Measurements from ENCODE around the gene EML1. TPM values are rescaled to one million over a fixed set of nuclear protein-coding genes. Genes with fewer than 3 reads are reported as not detected.

The EML1 gene
- total and polyA plus RNA-seq, 7 experiments from 2014 or later, result not detected

DNA sequence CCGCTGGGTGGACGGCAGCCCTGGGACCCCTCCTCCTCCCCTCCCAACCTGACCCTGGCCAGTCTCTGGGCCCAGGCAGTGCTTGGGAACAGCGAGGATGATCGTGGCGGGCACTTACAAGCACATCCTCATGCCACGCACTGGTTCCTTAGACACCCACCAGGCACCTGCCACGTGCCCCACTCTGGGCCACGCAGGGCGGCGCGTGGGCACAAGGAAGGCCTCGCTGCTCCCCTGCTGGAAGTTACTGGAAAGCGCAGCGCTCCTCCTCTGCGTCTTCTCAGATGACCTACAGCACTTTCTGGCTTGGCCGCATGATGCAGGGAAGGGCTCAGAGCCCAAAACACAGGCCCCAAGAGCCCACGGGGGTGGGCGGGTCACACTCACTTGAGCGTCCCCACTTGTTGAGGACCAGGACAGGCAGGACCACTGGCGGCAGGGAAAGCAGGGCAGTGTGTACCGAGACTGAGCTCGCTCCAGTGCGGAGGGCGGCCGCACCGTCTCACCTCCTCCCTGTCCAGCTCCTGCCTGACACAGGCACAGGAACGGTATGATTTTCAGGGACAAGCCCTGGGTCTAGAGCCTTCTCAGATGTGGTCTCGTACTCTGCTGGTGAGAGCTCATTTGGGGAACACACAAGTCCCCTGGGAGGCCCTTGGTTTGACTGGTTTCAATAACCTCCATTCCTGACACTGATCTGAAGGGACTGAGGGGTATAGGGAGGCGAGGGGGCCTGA, 143.7 kb downstream of the EML1 start:
- Mint-ChIP-seq H3K36me3 (no peaks in the 10 kb centered on the region), H3K27me3 (peaks cover 0 to 6% (median under 1%) of the 10 kb centered on the region in 5 donors), H3K4me3 (no peak overlapping the region), H3K4me1 (no peaks in the 10 kb centered on the region), H3K27ac (no peak overlapping the region), H3K9me3 (no peaks in the 10 kb centered on the region)
- Histone ChIP-seq H3K27ac (ENCODE audit: low read depth, low read length) (no peak overlapping the region), H3K36me3 (ENCODE audit: control insufficient read depth in 2 of 3, insufficient read depth in 3 of 3, low read length in 3 of 3) (no peaks in the 10 kb centered on the region), H3K4me1 (ENCODE audit: control insufficient read depth in 2 of 2, insufficient read depth in 2 of 2, low read length in 2 of 2) (no peaks in the 10 kb centered on the region), H3K9me3 (ENCODE audit: control insufficient read depth in 2 of 3, low read length in 3 of 3) (no peaks in the 10 kb centered on the region), H3K27me3 (ENCODE audit: control insufficient read depth in 2 of 2, insufficient read depth in 2 of 2, low read length in 2 of 2) (no peaks in the 10 kb centered on the region), H3K4me3 (ENCODE audit: low read length) (no peak overlapping the region)
- ATAC-seq, result no peak
- intact Hi-C loops (cut with micrococcal nuclease), result no loop called here
- DNase-seq, result no peak
- ChIA-PET CTCF (no interaction called here), POLR2A (no interaction called here)

- no peaks in the 10 kb centered on the region for H3K27me3 ChIP-seq (ENCODE audit: control insufficient read depth in 2 of 2, insufficient read depth in 2 of 2, low read length in 2 of 2)
- Mint-ChIP-seq H3K27ac (no peak overlapping the region), H3K9me3 (no peaks in the 10 kb centered on the region), H3K36me3 (no peaks in the 10 kb centered on the region), H3K4me1 (no peaks in the 10 kb centered on the region), H3K4me3 (no peak overlapping the region), H3K27me3 (peaks cover 0 to 6% (median 0%) of the 10 kb centered on the region in 5 donors)
- no peaks in the 10 kb centered on the region for H3K36me3 ChIP-seq (ENCODE audit: control insufficient read depth in 2 of 3, insufficient read depth in 3 of 3, low read length in 3 of 3)
- H3K9me3 ChIP-seq (ENCODE audit: control insufficient read depth in 2 of 3, low read length in 3 of 3), result no peaks in the 10 kb centered on the region
- ChIA-PET POLR2A (no interaction called here), CTCF (no interaction called here)
- no peaks in the 10 kb centered on the region for H3K4me1 ChIP-seq (ENCODE audit: control insufficient read depth in 2 of 2, insufficient read depth in 2 of 2, low read length in 2 of 2)
- DNase-seq, result no peak
- ATAC-seq, result no peak
- no peak overlapping the region for H3K4me3 ChIP-seq (ENCODE audit: low read length)
- intact Hi-C loops (cut with micrococcal nuclease), result no loop called here
- no peak overlapping the region for H3K27ac ChIP-seq (ENCODE audit: low read depth, low read length)
These were observed 144.4 kb downstream of the EML1 start for GRCh38 chr14:99937475-99938244.

DNA sequence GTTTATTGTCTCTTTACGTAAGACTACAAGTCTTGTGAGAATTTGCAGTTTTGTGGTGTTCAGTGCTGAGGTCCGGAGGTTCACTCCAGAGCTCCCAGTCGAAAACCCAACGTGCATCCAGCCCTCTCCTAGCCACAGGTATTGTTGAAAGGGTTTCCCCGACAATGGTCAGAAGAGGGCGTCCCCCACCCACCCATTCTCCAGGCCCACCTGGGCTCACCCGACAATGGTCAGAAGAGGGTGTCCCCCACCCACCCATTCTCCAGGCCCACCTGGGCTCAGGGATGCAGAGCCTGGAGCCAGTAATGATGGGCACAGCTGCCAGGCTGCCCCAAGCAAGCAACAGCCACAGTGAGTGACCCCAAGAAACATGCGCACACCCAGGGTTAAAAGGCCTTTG, 145.2 kb downstream of the EML1 start:
- POLR2A ChIA-PET, result no interaction called here
- intact Hi-C loops (cut with micrococcal nuclease), result no loop called here

DNA sequence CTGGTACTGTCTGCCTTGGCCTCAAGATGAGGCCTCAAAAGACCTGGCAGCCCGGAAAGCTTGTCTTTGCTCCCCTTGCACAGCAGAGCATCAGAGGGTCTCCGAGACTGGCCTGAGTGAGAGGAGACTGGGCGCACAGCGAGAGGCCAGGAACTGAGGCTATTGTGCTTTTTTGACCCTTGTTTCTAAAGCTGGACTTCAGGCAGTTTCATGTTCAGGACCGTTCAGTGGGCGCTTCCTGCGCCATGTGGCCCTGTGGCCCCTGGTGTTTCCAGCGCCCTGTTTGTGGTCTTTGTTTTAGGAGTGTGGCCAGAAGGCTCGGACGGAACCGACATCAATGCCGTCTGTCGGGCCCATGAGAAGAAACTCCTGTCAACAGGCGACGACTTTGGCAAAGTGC, 145.7 kb downstream of the EML1 start:
- Mint-ChIP-seq H3K27ac (no peak overlapping the region), H3K9me3 (no peaks in the 10 kb centered on the region), H3K4me3 (no peak overlapping the region), H3K4me1 (no peaks in the 10 kb centered on the region), H3K36me3 (no peaks in the 10 kb centered on the region), H3K27me3 (peaks cover 0 to 10% (median 6%) of the 10 kb centered on the region in 5 donors)
- Histone ChIP-seq H3K4me1 (ENCODE audit: control insufficient read depth in 2 of 2, insufficient read depth in 2 of 2, low read length in 2 of 2) (no peaks in the 10 kb centered on the region), H3K9me3 (ENCODE audit: control insufficient read depth in 2 of 3, low read length in 3 of 3) (no peaks in the 10 kb centered on the region), H3K27me3 (ENCODE audit: control insufficient read depth in 2 of 2, insufficient read depth in 2 of 2, low read length in 2 of 2) (no peaks in the 10 kb centered on the region), H3K27ac (ENCODE audit: low read depth, low read length) (no peak overlapping the region), H3K36me3 (ENCODE audit: control insufficient read depth in 2 of 3, insufficient read depth in 3 of 3, low read length in 3 of 3) (no peaks in the 10 kb centered on the region), H3K4me3 (ENCODE audit: low read length) (no peak overlapping the region)
- ATAC-seq (no peak), DNase-seq (no peak)
- POLR2A ChIA-PET, result no interaction called here
- intact Hi-C loops (cut with micrococcal nuclease), result no loop called here
- CTCF ChIA-PET, result no interaction called here

More for the DNA sequence above, 145.2 kb downstream of the EML1 start:
- no peak overlapping the region for H3K4me3 Mint-ChIP-seq
- H3K9me3 ChIP-seq (ENCODE audit: control insufficient read depth in 2 of 3, low read length in 3 of 3), result no peaks in the 10 kb centered on the region
- DNase-seq (no peak), ATAC-seq (no peak)
- no peak overlapping the region for H3K4me3 ChIP-seq (ENCODE audit: low read length)
- H3K27me3 Mint-ChIP-seq, result peaks cover 0 to 9% (median 2%) of the 10 kb centered on the region in 5 donors
- H3K27me3 ChIP-seq (ENCODE audit: control insufficient read depth in 2 of 2, insufficient read depth in 2 of 2, low read length in 2 of 2), result no peaks in the 10 kb centered on the region
- H3K4me1 ChIP-seq (ENCODE audit: control insufficient read depth in 2 of 2, insufficient read depth in 2 of 2, low read length in 2 of 2), result no peaks in the 10 kb centered on the region
- H3K4me1 Mint-ChIP-seq, result no peaks in the 10 kb centered on the region
- no peak overlapping the region for H3K27ac ChIP-seq (ENCODE audit: low read depth, low read length)
- no peak overlapping the region for H3K27ac Mint-ChIP-seq
- H3K36me3 Mint-ChIP-seq, result no peaks in the 10 kb centered on the region
- H3K36me3 ChIP-seq (ENCODE audit: control insufficient read depth in 2 of 3, insufficient read depth in 3 of 3, low read length in 3 of 3), result no peaks in the 10 kb centered on the region
- H3K9me3 Mint-ChIP-seq, result no peaks in the 10 kb centered on the region
- CTCF ChIA-PET, result no interaction called here

GRCh38 chr14:99939421-99939820, 146.2 kb downstream of the EML1 start:
- Mint-ChIP-seq H3K4me1 (no peaks in the 10 kb centered on the region), H3K36me3 (no peaks in the 10 kb centered on the region), H3K4me3 (no peak overlapping the region), H3K27ac (no peak overlapping the region), H3K9me3 (no peaks in the 10 kb centered on the region), H3K27me3 (peaks cover 0 to 10% (median 6%) of the 10 kb centered on the region in 5 donors)
- Histone ChIP-seq H3K36me3 (ENCODE audit: control insufficient read depth in 2 of 3, insufficient read depth in 3 of 3, low read length in 3 of 3) (no peaks in the 10 kb centered on the region), H3K27ac (ENCODE audit: low read depth, low read length) (no peak overlapping the region), H3K4me1 (ENCODE audit: control insufficient read depth in 2 of 2, insufficient read depth in 2 of 2, low read length in 2 of 2) (no peaks in the 10 kb centered on the region), H3K4me3 (ENCODE audit: low read length) (no peak overlapping the region), H3K27me3 (ENCODE audit: control insufficient read depth in 2 of 2, insufficient read depth in 2 of 2, low read length in 2 of 2) (no peaks in the 10 kb centered on the region), H3K9me3 (ENCODE audit: control insufficient read depth in 2 of 3, low read length in 3 of 3) (no peaks in the 10 kb centered on the region)
- intact Hi-C loops (cut with micrococcal nuclease), result no loop called here
- DNase-seq (no peak), ATAC-seq (no peak)
- POLR2A ChIA-PET, result no interaction called here
- CTCF ChIA-PET, result no interaction called here

DNA sequence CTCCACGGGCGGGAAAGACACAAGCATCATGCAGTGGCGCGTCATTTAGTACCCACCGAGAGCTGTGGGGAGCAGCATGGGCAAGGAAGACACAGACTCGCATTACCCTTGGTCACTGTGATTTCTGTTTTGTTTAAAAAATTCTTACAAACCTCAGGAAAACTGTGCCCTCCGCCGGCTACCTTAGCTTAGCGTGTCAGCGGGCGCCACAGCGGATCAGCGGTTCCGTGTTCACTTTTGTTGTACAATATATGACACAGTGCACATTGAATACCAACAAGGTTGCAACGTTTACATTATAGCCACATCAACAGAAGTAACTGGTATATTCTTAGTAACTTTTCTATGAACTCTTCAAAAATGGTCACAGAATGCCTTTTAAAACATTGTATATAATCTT, 146.9 kb downstream of the EML1 start:
- no peaks in the 10 kb centered on the region for H3K36me3 ChIP-seq (ENCODE audit: control insufficient read depth in 2 of 3, insufficient read depth in 3 of 3, low read length in 3 of 3)
- H3K4me1 ChIP-seq (ENCODE audit: control insufficient read depth in 2 of 2, insufficient read depth in 2 of 2, low read length in 2 of 2), result no peaks in the 10 kb centered on the region
- DNase-seq (no peak), ATAC-seq (no peak)
- H3K4me1 Mint-ChIP-seq, result no peaks in the 10 kb centered on the region
- peaks cover 0 to 10% (median 6%) of the 10 kb centered on the region in 5 donors for H3K27me3 Mint-ChIP-seq
- H3K27ac ChIP-seq (ENCODE audit: low read depth, low read length), result no peak overlapping the region
- no peaks in the 10 kb centered on the region for H3K9me3 ChIP-seq (ENCODE audit: control insufficient read depth in 2 of 3, low read length in 3 of 3)
- no peak overlapping the region for H3K4me3 ChIP-seq (ENCODE audit: low read length)
- CTCF ChIA-PET, result no interaction called here
- intact Hi-C loops (cut with micrococcal nuclease), result no loop called here
- no peaks in the 10 kb centered on the region for H3K36me3 Mint-ChIP-seq
- POLR2A ChIA-PET, result interaction anchor here (1.1 kb wide), 1 partner anchor 11 kb away, joined by 3 read pairs; no protein-coding TSS in a partner anchor
- no peaks in the 10 kb centered on the region for H3K27me3 ChIP-seq (ENCODE audit: control insufficient read depth in 2 of 2, insufficient read depth in 2 of 2, low read length in 2 of 2)
- no peaks in the 10 kb centered on the region for H3K9me3 Mint-ChIP-seq
- no peak overlapping the region for H3K4me3 Mint-ChIP-seq
- no peak overlapping the region for H3K27ac Mint-ChIP-seq

- Histone ChIP-seq H3K27me3 (ENCODE audit: control insufficient read depth in 2 of 2, insufficient read depth in 2 of 2, low read length in 2 of 2) (no peaks in the 10 kb centered on the region), H3K4me3 (ENCODE audit: low read length) (no peak overlapping the region), H3K27ac (ENCODE audit: low read depth, low read length) (no peak overlapping the region), H3K4me1 (ENCODE audit: control insufficient read depth in 2 of 2, insufficient read depth in 2 of 2, low read length in 2 of 2) (peaks cover 0 to 1% of the 10 kb centered on the region in 2 donors), H3K36me3 (ENCODE audit: control insufficient read depth in 2 of 3, insufficient read depth in 3 of 3, low read length in 3 of 3) (no peaks in the 10 kb centered on the region), H3K9me3 (ENCODE audit: control insufficient read depth in 2 of 3, low read length in 3 of 3) (no peaks in the 10 kb centered on the region)
- Mint-ChIP-seq H3K9me3 (no peaks in the 10 kb centered on the region), H3K4me3 (no peak overlapping the region), H3K27me3 (peaks cover 0 to 13% (median 8%) of the 10 kb centered on the region in 5 donors), H3K27ac (no peak overlapping the region), H3K36me3 (no peaks in the 10 kb centered on the region), H3K4me1 (peaks cover 0 to 5% (median 0%) of the 10 kb centered on the region in 7 donors)
- intact Hi-C loops (cut with micrococcal nuclease), result no loop called here
- no peak for ATAC-seq
- ChIA-PET CTCF (no interaction called here), POLR2A (interaction anchor here (1.1 kb wide), 1 partner anchor 12 kb away, joined by 3 read pairs; no protein-coding TSS in a partner anchor)
- no peak for DNase-seq
These were observed 148.0 kb downstream of the EML1 start for GRCh38 chr14:99941211-99941610.
